CD4-positive, CD25-positive, alpha-beta regulatory T cell (primary cell): ENCODE data around the gene CSNK2B. TPM values are rescaled to one million over a fixed set of nuclear protein-coding genes. Genes with fewer than 3 reads are reported as not detected.
"Not testable (repeated sequence)": the region's sequence is repeated elsewhere in the genome, so short reads cannot be mapped to it uniquely, and the experiment has no call there.

Source experiments
- ATAC-seq, 2 donors: fragments of 150-1000 bp; cut with Tn5 transposase; one replicate each; pipeline ENCODE4 v1.10.0; 2021; ENCODE audit warnings: low read depth in 2 of 2, moderate number of reproducible peaks in 2 of 2, moderate library complexity in 1 of 2
- DNase-seq, 3 donors: peaks; one replicate each; pipeline versions ENCODE4 v3.0.0 to v3.0.0-alpha.2; 2012 to 2022; ENCODE audit warnings: mixed read lengths in 1 of 3
- H3K27ac ChIP-seq: one replicate; pipeline ENCODE4 v1.7.0; 2013; ENCODE audit warnings: mild to moderate bottlenecking, low read length; ENCODE audit not compliant: insufficient read depth, poor library complexity, severe bottlenecking
- H3K27me3 ChIP-seq: one replicate; pipeline ENCODE4 v1.7.0; 2013; ENCODE audit warnings: low read length; ENCODE audit not compliant: control insufficient read depth, insufficient read depth
- H3K36me3 ChIP-seq: one replicate; pipeline ENCODE4 v1.7.0; 2013; ENCODE audit warnings: mild to moderate bottlenecking, low read length, moderate library complexity; ENCODE audit not compliant: control insufficient read depth, insufficient read depth
- H3K4me1 ChIP-seq: 2 replicates; pipeline ENCODE4 v1.7.0; 2013; ENCODE audit warnings: mild to moderate bottlenecking, low read length; ENCODE audit not compliant: insufficient read depth, control insufficient read depth, poor library complexity, severe bottlenecking
- H3K4me3 ChIP-seq: one replicate; pipeline ENCODE4 v1.7.0; 2013; ENCODE audit warnings: low read depth, mild to moderate bottlenecking, low read length, moderate library complexity
- H3K9me3 ChIP-seq, 2 experiments: 1 replicate in 1 of 2; 2 replicates in 1 of 2; pipeline ENCODE4 v1.7.0; 2013; ENCODE audit warnings: low read length in 2 of 2, mild to moderate bottlenecking in 1 of 2, moderate library complexity in 1 of 2; ENCODE audit not compliant: control insufficient read depth in 2 of 2
- H3K27ac Mint-ChIP-seq, 3 donors: one replicate each; pipeline ENCODE4 v1.8.0; 2020 to 2022; ENCODE audit warnings: mild to moderate bottlenecking in 3 of 3, mixed read lengths in 3 of 3, moderate library complexity in 2 of 3
- H3K27me3 Mint-ChIP-seq: one replicate; pipeline ENCODE4 v1.8.0; 2022; ENCODE audit warnings: mild to moderate bottlenecking, mixed read lengths
- H3K36me3 Mint-ChIP-seq: one replicate; pipeline ENCODE4 v1.8.0; 2020; ENCODE audit warnings: mixed read lengths
- H3K4me1 Mint-ChIP-seq, 4 donors: one replicate each; pipeline ENCODE4 v1.8.0; 2020 to 2022; ENCODE audit warnings: mixed read lengths in 4 of 4, mild to moderate bottlenecking in 1 of 4
- H3K4me3 Mint-ChIP-seq, 4 donors: one replicate each; pipeline ENCODE4 v1.8.0; 2020 to 2022; ENCODE audit warnings: mild to moderate bottlenecking in 4 of 4, mixed read lengths in 4 of 4, moderate library complexity in 3 of 4
- H3K9me3 Mint-ChIP-seq, 7 donors: one replicate each; pipeline ENCODE4 v1.8.0; 2020 to 2022; ENCODE audit warnings: mixed read lengths in 7 of 7, mild to moderate bottlenecking in 3 of 7, moderate library complexity in 2 of 7
- polyA plus RNA-seq, 4 donors: library from polyadenylated mRNA; unstranded; fragments of 300-500 nt; fragmentation: Illumina TruSeq; gene quantifications; one replicate each; pipeline ENCODE4 v1.2.3, GENCODE V29; 2021
- total RNA-seq: library from RNA; stranded (reverse); gene quantifications from one replicate; pipeline ENCODE4 v1.2.3, GENCODE V29; 2022

Gene CSNK2B
- total and polyA plus RNA-seq, 5 donors from 2014 or later, result 141 to 285 (median 240) TPM

GRCh38 chr6:31709157-31709556 lies 43.3 kb downstream of the CSNK2B start:
- not testable (repeated sequence) for H3K27ac Mint-ChIP-seq, ATAC-seq, H3K27ac ChIP-seq, H3K9me3 ChIP-seq, H3K36me3 Mint-ChIP-seq, H3K4me3 ChIP-seq, H3K27me3 Mint-ChIP-seq, H3K4me3 Mint-ChIP-seq, H3K27me3 ChIP-seq, H3K36me3 ChIP-seq, H3K9me3 Mint-ChIP-seq, DNase-seq
- peaks cover 0 to 21% (median 9%) of the 10 kb centered on the region in 4 donors for H3K4me1 Mint-ChIP-seq
- H3K4me1 ChIP-seq, result peaks cover 11% of the 10 kb centered on the region

- Mint-ChIP-seq H3K27me3 (peaks cover 5% of the 10 kb centered on the region), H3K4me1 (peaks cover 0 to 22% (median 10%) of the 10 kb centered on the region in 4 donors), H3K9me3 (no peaks in the 10 kb centered on the region), H3K27ac (peak overlapping the region in 2 of 3 donors; percentile 52 to 83), H3K36me3 (no peaks in the 10 kb centered on the region), H3K4me3 (peak overlapping the region in 2 of 4 donors; percentile 51 to 66)
- no peak overlapping the region for H3K4me3 ChIP-seq
- no peak for ATAC-seq
- no peak overlapping the region for H3K27ac ChIP-seq
- DNase-seq, result no peak
- no peaks in the 10 kb centered on the region for H3K9me3 ChIP-seq
- no peaks in the 10 kb centered on the region for H3K36me3 ChIP-seq
- H3K27me3 ChIP-seq, result no peaks in the 10 kb centered on the region
- peaks cover 11% of the 10 kb centered on the region for H3K4me1 ChIP-seq
Measured at GRCh38 chr6:31710523-31711219, 44.8 kb downstream of the CSNK2B start.

GRCh38 chr6:31711233-31711632 lies 45.4 kb downstream of the CSNK2B start:
- Histone ChIP-seq H3K9me3 (no peaks in the 10 kb centered on the region), H3K36me3 (no peaks in the 10 kb centered on the region), H3K4me3 (no peak overlapping the region), H3K27me3 (no peaks in the 10 kb centered on the region), H3K27ac (no peak overlapping the region), H3K4me1 (peaks cover 11% of the 10 kb centered on the region)
- no peaks in the 10 kb centered on the region for H3K36me3 Mint-ChIP-seq
- DNase-seq (peak in 1 of 3 donors; percentile 70), ATAC-seq (no peak)
- peak overlapping the region in 1 of 4 donors; percentile 52 for H3K4me3 Mint-ChIP-seq
- peaks cover 0 to 22% (median 10%) of the 10 kb centered on the region in 4 donors for H3K4me1 Mint-ChIP-seq
- no peaks in the 10 kb centered on the region for H3K9me3 Mint-ChIP-seq
- peaks cover 5% of the 10 kb centered on the region for H3K27me3 Mint-ChIP-seq
- H3K27ac Mint-ChIP-seq, result peak overlapping the region; percentile 34 to 79 (median 52)

- Histone ChIP-seq H3K27ac (no peak overlapping the region), H3K4me3 (no peak overlapping the region), H3K9me3 (no peaks in the 10 kb centered on the region), H3K27me3 (no peaks in the 10 kb centered on the region), H3K4me1 (peaks cover 11% of the 10 kb centered on the region), H3K36me3 (no peaks in the 10 kb centered on the region)
- ATAC-seq (peak; percentile 57 to 71), DNase-seq (peak in 1 of 3 donors; percentile 63)
- H3K36me3 Mint-ChIP-seq, result no peaks in the 10 kb centered on the region
- H3K27ac Mint-ChIP-seq, result peak overlapping the region in 1 of 3 donors; percentile 65
- H3K4me1 Mint-ChIP-seq, result peaks cover 0 to 22% (median 10%) of the 10 kb centered on the region in 4 donors
- H3K9me3 Mint-ChIP-seq, result no peaks in the 10 kb centered on the region
- H3K4me3 Mint-ChIP-seq, result no peak overlapping the region
- peaks cover 5% of the 10 kb centered on the region for H3K27me3 Mint-ChIP-seq
Measured at GRCh38 chr6:31712296-31712695, 46.4 kb downstream of the CSNK2B start.

- no peaks in the 10 kb centered on the region for H3K9me3 ChIP-seq
- DNase-seq, result no peak
- Mint-ChIP-seq H3K4me3 (no peak overlapping the region), H3K27me3 (peaks cover 5% of the 10 kb centered on the region), H3K36me3 (no peaks in the 10 kb centered on the region), H3K9me3 (no peaks in the 10 kb centered on the region), H3K4me1 (peaks cover 0 to 22% (median 10%) of the 10 kb centered on the region in 4 donors), H3K27ac (no peak overlapping the region)
- no peak overlapping the region for H3K4me3 ChIP-seq
- ATAC-seq, result no peak
- no peak overlapping the region for H3K27ac ChIP-seq
- peaks cover 11% of the 10 kb centered on the region for H3K4me1 ChIP-seq
- H3K36me3 ChIP-seq, result no peaks in the 10 kb centered on the region
- H3K27me3 ChIP-seq, result no peaks in the 10 kb centered on the region
Measured at GRCh38 chr6:31713465-31713864, 47.6 kb downstream of the CSNK2B start.

- Histone ChIP-seq H3K36me3 (no peaks in the 10 kb centered on the region), H3K9me3 (no peaks in the 10 kb centered on the region), H3K27me3 (no peaks in the 10 kb centered on the region), H3K4me3 (no peak overlapping the region), H3K27ac (no peak overlapping the region), H3K4me1 (peaks cover 11% of the 10 kb centered on the region)
- Mint-ChIP-seq H3K9me3 (no peaks in the 10 kb centered on the region), H3K27me3 (peaks cover 5% of the 10 kb centered on the region), H3K27ac (peak overlapping the region in 1 of 3 donors; percentile 89), H3K36me3 (no peaks in the 10 kb centered on the region), H3K4me1 (peaks cover 0 to 22% (median 10%) of the 10 kb centered on the region in 4 donors), H3K4me3 (no peak overlapping the region)
- DNase-seq (no peak), ATAC-seq (no peak)
Measured at GRCh38 chr6:31713991-31714684, 48.3 kb downstream of the CSNK2B start.

GRCh38 chr6:31715022-31715958 lies 49.4 kb downstream of the CSNK2B start, which contains the start of gene LY6G6D:
TSS of gene LY6G6D (plus strand) at chr6:31715348. CDS start at chr6:31715356, 8 bp downstream.
- Mint-ChIP-seq H3K27me3 (peaks cover 5% of the 10 kb centered on the region), H3K4me1 (peaks cover 0 to 22% (median 10%) of the 10 kb centered on the region in 4 donors), H3K9me3 (no peaks in the 10 kb centered on the region), H3K27ac (peak within 1 kb of the TSS in 2 of 3 donors; percentile 6 to 89), H3K4me3 (no peak within 1 kb of the TSS), H3K36me3 (no peaks in the 10 kb centered on the region)
- Histone ChIP-seq H3K9me3 (no peaks in the 10 kb centered on the region), H3K36me3 (no peaks in the 10 kb centered on the region), H3K4me1 (peaks cover 11% of the 10 kb centered on the region), H3K27ac (no peak within 1 kb of the TSS), H3K27me3 (no peaks in the 10 kb centered on the region), H3K4me3 (no peak within 1 kb of the TSS)
- DNase-seq, result no peak
- no peak for ATAC-seq
